ENCODE measurements around the gene MYO1B. TPM values are rescaled to one million over a fixed set of nuclear protein-coding genes. Genes with fewer than 3 reads are reported as not detected.

MYO1B gene
- total RNA-seq, 3 donors from 2014 or later (not counting 1 experiment from before 2014, with no cell fraction given): 0.21 to 0.80 (median 0.29) TPM

GRCh38 chr2:191255756-191256312, 10.6 kb downstream of the MYO1B start:
- TF ChIP-seq CTCF (IDR thresholded peaks at IDR 0.05): no peak
- Mint-ChIP-seq H3K4me3 (no peak overlapping the region), H3K27ac (no peak overlapping the region), H3K4me1 (no peaks in the 10 kb centered on the region), H3K36me3 (no peaks in the 10 kb centered on the region), H3K9me3 (no peaks in the 10 kb centered on the region), H3K27me3 (ENCODE audit: low read depth in 2 of 2) (peaks cover 0 to 11% of the 10 kb centered on the region in 2 donors)
- H3K9me3 ChIP-seq (ENCODE audit: control insufficient read depth, insufficient read depth, low read length): no peaks in the 10 kb centered on the region
- H3K4me3 ChIP-seq (ENCODE audit: low read length): no peak overlapping the region
- intact Hi-C loops (cut with micrococcal nuclease): no loop called here
- WGBS (ENCODE audit: insufficient coverage): 93% methylated on average over 7 of the region's 7 CpGs
- no peaks in the 10 kb centered on the region for H3K4me1 ChIP-seq (ENCODE audit: control insufficient read depth, insufficient read depth, low read length)
- no peak overlapping the region for H3K27ac ChIP-seq (ENCODE audit: low read length)
- ATAC-seq: no peak
- H3K36me3 ChIP-seq (ENCODE audit: control insufficient read depth, insufficient read depth, low read length): no peaks in the 10 kb centered on the region
- no peaks in the 10 kb centered on the region for H3K27me3 ChIP-seq (ENCODE audit: control insufficient read depth, insufficient read depth, low read length)
- no peak for DNase-seq

- Mint-ChIP-seq H3K36me3 (no peaks in the 10 kb centered on the region), H3K4me1 (no peaks in the 10 kb centered on the region), H3K27me3 (ENCODE audit: low read depth in 2 of 2) (peaks cover 0 to 8% of the 10 kb centered on the region in 2 donors), H3K9me3 (no peaks in the 10 kb centered on the region), H3K27ac (no peak overlapping the region), H3K4me3 (no peak overlapping the region)
- DNase-seq (no peak), ATAC-seq (no peak)
- H3K9me3 ChIP-seq (ENCODE audit: control insufficient read depth, insufficient read depth, low read length): no peaks in the 10 kb centered on the region
- H3K4me1 ChIP-seq (ENCODE audit: control insufficient read depth, insufficient read depth, low read length): no peaks in the 10 kb centered on the region
- intact Hi-C loops (cut with micrococcal nuclease): no loop called here
- no peaks in the 10 kb centered on the region for H3K27me3 ChIP-seq (ENCODE audit: control insufficient read depth, insufficient read depth, low read length)
- no peak overlapping the region for H3K27ac ChIP-seq (ENCODE audit: low read length)
- TF ChIP-seq CTCF (IDR thresholded peaks at IDR 0.05): no peak
- WGBS (ENCODE audit: insufficient coverage): 100% methylated on average over 3 of the region's 5 CpGs
- no peaks in the 10 kb centered on the region for H3K36me3 ChIP-seq (ENCODE audit: control insufficient read depth, insufficient read depth, low read length)
- H3K4me3 ChIP-seq (ENCODE audit: low read length): no peak overlapping the region
These were observed 12.7 kb downstream of the MYO1B start for GRCh38 chr2:191257934-191258333.

- intact Hi-C loops (cut with micrococcal nuclease): no loop called here
- H3K36me3 Mint-ChIP-seq: no peaks in the 10 kb centered on the region
- Histone ChIP-seq H3K9me3 (ENCODE audit: control insufficient read depth, insufficient read depth, low read length) (no peaks in the 10 kb centered on the region), H3K36me3 (ENCODE audit: control insufficient read depth, insufficient read depth, low read length) (no peaks in the 10 kb centered on the region), H3K4me3 (ENCODE audit: low read length) (no peak overlapping the region), H3K4me1 (ENCODE audit: control insufficient read depth, insufficient read depth, low read length) (no peaks in the 10 kb centered on the region), H3K27me3 (ENCODE audit: control insufficient read depth, insufficient read depth, low read length) (no peaks in the 10 kb centered on the region), H3K27ac (ENCODE audit: low read length) (no peak overlapping the region)
- DNase-seq (no peak), ATAC-seq (no peak)
- TF ChIP-seq CTCF (IDR thresholded peaks at IDR 0.05): no peak
- no peak overlapping the region for H3K27ac Mint-ChIP-seq
- H3K4me1 Mint-ChIP-seq: no peaks in the 10 kb centered on the region
- H3K27me3 Mint-ChIP-seq (ENCODE audit: low read depth in 2 of 2): peaks cover 0 to 5% of the 10 kb centered on the region in 2 donors
- WGBS (ENCODE audit: insufficient coverage): 94% methylated on average over 3 of the region's 3 CpGs
- no peak overlapping the region for H3K4me3 Mint-ChIP-seq
- H3K9me3 Mint-ChIP-seq: no peaks in the 10 kb centered on the region
These were observed 13.8 kb downstream of the MYO1B start for GRCh38 chr2:191258996-191259395.

- Mint-ChIP-seq H3K36me3 (no peaks in the 10 kb centered on the region), H3K4me1 (no peaks in the 10 kb centered on the region), H3K27me3 (ENCODE audit: low read depth in 2 of 2) (peaks cover 0 to 4% of the 10 kb centered on the region in 2 donors), H3K27ac (no peak overlapping the region), H3K4me3 (no peak overlapping the region), H3K9me3 (no peaks in the 10 kb centered on the region)
- no peak overlapping the region for H3K4me3 ChIP-seq (ENCODE audit: low read length)
- no peaks in the 10 kb centered on the region for H3K36me3 ChIP-seq (ENCODE audit: control insufficient read depth, insufficient read depth, low read length)
- ATAC-seq (no peak), DNase-seq (no peak)
- no peak for TF ChIP-seq CTCF (IDR thresholded peaks at IDR 0.05)
- intact Hi-C loops (cut with micrococcal nuclease): no loop called here
- no peaks in the 10 kb centered on the region for H3K27me3 ChIP-seq (ENCODE audit: control insufficient read depth, insufficient read depth, low read length)
- H3K4me1 ChIP-seq (ENCODE audit: control insufficient read depth, insufficient read depth, low read length): no peaks in the 10 kb centered on the region
- H3K9me3 ChIP-seq (ENCODE audit: control insufficient read depth, insufficient read depth, low read length): no peaks in the 10 kb centered on the region
- no peak overlapping the region for H3K27ac ChIP-seq (ENCODE audit: low read length)
- WGBS (ENCODE audit: insufficient coverage): 96% methylated on average over 5 of the region's 5 CpGs
These were observed 17.2 kb downstream of the MYO1B start for GRCh38 chr2:191262436-191262835.
